NCI-H128 (cell line): ENCODE data around the gene CSMD2.

Experiments
- DNase-seq: peaks from one replicate; lab custom pipeline; 2025; ENCODE audit not compliant: unreplicated experiment; lab: John Stamatoyannopoulos, UW

The CSMD2 gene

DNA sequence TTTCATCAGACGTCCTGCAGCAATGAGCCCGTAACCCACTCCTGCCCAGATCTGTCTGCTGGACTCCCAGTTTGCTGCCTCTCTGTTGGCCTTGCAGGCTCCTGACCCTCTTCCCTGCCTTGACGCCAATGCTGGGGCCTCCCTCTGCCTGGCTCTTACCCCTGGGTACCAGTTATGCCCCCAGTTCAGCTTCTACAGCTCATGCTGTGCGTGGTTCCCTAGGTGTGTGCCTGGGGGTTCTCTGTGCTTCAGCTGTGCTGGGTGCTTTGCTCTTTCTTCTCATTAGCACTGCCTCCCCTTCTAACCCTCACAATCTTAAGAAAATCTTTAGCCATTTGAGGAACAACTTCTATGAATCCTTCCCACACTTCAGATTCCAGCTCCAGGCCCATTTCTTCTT, 541.2 kb downstream of the CSMD2 start:
- no peak for DNase-seq

DNA sequence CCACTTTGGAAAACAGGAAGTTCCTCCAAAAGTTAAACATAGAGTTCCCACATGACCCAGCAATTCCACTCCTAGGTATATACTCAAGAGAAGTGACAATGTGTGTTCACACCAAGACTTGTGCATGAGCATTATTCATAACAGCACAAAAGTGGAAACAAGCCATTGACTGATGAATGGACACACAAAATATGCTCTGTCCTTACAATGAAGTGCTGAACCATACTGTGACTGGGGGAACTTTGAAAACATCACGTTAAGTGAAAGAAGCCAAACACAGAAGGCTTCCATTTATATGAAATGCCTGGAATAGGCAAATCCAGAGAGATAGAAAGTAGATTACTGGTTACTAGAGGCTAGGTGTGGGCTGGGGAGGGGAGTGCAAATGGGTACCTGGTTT, 542.3 kb downstream of the CSMD2 start:
- no peak for DNase-seq

DNA sequence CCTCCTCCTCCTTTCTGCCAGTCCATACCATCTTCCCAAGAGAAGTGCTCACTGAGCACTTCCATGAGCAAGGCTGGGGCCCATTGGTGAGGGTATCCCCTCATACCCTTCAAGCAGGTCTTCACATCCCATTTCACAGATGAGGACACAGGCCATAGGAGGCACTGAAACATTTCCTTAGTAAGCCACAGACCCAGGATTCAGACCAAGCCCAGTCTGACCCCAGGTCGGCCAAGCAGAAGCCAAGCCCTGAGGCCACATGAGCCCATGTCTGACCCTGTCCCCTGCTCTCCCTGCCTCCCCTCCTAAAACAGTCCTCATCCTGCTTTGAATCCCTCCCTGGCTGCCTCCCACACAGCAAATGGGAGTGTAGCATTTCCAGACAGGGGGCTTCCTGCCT, 546.4 kb downstream of the CSMD2 start:
- no peak for DNase-seq

DNA sequence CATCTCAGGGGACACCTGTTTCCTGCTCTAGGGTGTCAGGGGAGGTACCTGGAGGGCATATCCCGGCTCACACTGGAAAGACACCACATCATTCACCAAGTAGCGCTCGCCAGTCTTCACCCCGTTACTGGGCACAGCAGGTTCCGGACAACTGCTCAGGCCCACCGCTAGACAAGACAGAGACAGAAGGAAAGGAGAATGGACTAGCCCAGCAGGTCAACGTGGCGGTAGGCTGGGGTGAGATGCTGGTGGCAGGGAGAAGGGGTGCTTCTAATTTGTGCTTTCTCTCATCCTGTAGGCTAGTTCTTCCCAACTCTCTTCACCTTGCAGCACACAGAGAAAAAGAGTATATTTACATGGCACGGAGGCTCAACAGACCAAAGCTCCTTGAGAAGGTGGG, 547.6 kb downstream of the CSMD2 start:
- DNase-seq: no peak

DNA sequence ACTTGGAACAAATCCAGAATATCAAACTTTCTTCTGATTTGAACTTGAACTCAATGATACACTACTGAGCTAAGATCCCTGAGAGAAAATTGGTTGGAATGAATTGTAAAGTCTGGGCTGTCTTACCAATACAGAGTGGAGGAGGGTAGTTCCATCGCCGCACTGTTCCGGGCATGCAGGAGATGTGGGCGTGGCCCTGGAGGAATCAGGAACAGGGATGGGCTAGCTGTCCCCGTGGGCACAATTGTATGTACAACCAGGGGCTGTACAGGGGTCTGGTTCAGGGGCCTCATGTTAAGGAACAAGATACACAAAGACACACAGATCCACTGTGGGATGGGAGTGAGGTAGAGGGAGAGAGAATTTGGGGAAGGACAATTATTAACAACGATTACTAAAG, 548.2 kb downstream of the CSMD2 start:
- no peak for DNase-seq

DNA sequence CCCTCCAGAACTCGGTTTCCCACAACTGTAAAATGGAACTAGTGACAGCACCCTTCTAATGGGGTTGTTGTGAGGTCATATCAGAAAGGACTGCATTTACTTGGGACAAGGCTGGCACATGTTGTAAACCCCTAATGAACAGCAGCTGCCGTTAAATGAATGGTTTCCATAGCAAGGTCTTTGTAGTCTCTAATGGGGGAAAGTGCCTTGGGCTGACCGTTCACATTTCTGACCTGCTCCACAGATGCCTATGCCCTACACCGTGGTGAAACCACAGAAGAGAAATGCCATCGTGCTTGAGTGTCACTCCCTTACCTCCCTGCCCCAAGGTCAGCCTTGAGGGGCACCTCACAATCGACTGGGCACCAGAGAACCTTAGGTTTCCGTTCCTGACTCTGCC, 549.5 kb downstream of the CSMD2 start:
- no peak for DNase-seq

DNA sequence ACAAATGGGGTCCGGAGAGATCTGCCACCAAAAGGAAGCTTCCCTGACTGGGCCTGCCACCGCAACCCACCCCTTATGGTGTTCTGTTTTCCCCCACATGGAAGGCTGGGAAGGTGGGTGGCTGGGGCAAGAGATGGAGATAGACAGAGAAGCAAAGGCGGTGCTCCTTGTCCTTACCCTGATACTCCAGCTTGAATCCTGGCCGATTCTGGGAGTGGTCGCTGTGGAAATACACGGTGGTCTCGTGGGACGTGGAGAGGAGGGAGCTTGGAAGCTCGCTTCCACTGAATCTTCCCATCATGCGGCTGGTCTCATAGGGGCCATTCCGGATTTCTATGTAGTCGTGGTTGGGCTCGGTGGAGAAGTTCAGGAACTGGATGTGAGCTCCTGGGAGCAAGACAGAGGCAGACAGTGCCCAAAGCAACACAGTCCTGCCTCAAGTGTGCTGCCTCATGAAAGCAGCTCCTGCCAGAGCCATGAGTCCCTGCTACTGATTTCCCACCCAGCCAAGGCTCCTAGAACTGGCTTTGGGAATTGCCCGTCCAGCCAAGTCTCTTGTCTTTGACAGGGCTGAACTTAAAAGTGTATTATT, 554.1 kb downstream of the CSMD2 start:
- DNase-seq: no peak

DNA sequence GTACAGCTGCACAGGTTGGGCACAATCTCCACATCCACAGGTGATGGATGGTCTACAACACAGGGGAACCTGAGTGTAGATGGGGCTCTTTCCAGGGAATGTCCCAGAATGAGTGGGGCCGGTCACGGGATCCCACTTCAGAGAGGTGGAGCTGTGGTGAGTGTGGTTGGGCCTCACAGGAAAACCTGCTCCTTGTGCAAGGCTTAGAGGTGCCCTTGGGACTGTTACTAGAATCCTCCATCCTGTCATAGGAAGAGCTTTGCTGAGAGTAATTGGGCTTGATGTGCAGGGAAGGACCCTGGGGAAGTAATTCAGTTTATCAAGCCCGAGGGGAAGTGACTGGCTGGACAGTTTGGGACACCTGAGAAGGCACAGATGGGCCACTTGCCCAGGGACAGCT, 554.6 kb downstream of the CSMD2 start:
- DNase-seq: no peak

DNA sequence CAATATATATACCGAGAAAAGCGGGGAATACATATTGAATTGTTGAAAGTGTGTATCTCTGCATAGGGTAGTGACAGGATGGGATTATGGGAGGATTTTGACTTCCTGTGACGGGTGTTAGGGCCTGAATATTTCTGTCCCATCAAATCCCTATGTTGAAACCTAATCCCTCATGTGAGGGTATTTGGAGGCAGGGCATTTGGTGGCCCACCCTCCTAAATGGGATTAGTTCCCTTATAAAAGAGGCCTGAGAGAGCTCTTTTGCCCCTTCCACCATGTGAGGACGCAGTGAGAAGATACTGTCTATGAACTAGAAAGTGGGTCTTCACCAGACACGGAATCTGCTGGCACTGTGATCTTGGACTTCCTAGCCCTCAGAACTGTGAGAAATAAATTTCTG, 555.3 kb downstream of the CSMD2 start:
- no peak for DNase-seq

DNA sequence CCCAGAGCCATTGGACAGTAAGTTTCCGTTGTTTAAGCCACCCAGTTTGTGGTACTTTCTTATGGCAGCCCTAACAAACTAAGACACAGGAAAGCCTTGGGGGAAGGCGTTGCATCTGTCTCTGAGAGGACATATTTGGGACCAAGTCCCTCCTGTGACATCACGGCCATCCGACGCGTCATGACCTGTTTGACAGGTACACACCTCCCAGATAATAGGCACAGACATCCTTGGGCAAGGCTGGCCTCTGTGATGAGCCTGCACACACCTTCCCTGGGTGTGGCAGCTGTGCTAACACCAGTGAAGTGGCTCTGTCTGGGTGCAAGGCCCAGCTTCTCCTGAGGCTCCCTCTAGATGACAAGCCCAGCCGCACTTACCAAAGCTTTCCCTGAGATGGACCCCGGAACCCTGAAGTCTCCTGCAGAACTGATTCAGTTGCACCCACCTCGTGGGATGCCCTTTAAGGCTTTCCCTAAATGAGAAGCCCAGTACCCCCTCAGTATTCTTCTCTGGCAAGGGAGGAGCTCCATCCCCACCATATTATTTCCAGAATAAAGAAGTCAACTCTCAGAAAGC, 556.1 kb downstream of the CSMD2 start:
- DNase-seq: no peak

DNA sequence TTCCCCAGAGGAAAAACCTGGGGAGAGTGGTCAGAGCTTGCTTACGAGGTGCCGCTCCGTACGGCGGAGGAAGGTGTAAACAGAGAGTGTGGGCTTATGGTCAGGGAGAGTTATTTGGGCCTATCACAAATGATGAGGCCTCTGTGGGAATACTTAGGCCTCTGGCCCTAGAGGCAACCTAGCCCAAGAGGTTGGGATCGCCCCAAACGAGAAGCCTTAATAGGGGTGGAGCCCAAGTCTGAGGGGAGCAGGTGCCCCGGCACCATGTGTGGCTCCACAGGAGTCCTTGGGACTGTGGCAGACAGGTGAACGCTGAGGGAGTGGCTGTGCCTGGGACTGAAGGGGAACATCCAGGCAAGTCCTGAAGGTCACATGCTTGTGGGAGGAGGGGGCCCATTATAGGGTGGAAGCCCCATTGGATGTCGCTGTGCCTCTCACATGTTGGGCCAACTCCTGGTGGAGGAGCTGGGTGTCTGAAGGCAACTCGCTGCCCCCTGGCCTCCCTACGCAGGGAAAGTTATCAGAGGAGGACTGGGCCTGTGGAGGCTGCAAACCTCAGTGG, 557.5 kb downstream of the CSMD2 start:
- DNase-seq: no peak

DNA sequence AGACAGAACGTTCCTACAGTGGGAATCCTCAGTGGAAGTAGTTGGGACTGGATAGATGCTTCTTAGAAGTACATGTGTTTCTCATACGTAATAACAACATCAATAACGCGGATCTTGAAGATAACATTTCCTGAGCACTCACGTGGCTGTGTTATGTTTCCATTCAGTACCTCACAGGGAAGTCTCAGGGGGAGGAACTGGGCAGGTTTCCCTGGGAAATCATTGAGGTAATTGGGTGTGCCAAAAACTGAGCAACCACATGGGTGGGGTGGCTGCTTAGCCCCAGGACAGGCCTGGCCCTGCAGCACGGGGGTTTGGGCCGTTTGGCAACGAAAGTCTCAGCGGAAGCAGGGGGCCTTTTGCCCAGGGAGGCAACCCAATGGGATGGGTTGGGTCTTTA, 558.8 kb downstream of the CSMD2 start:
- DNase-seq: no peak

DNA sequence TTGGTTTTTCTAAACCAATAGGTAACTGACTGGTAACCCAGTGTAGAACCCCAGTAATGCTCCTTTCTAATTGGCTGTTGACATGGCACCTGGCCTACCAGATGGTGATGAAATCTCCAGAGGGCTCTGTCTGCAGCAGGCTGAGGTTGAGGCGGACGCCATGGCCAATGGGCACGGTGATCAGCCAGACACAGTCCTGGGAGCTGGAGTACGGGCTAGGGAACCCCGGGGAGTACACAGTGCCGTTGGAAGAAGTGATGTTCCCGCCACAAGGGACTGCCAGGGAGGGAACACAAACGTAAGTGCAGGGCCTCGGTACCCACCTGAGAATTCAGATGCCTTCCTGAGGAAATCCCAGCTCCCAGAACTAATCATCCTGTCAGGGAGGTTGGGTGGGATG, 562.8 kb downstream of the CSMD2 start:
- DNase-seq: no peak

DNA sequence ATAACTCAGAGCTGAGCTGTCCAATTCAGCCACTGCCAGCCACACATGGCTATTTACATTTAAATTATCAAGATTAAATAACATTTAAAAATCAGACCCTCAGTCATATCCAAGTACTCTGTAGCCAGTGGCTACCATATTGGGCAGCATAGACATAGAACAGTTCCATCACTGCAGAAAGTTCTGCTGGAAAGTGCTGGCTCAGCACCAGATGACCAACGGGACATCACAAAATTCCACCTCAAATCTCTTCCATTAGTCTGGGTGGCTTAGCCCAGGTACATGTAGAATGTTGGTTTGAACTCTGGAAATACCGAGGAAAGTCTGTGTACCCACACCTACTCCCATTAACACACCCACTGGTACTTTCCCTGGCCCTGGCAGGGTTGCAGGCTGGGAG, 563.3 kb downstream of the CSMD2 start:
- DNase-seq: no peak

DNA sequence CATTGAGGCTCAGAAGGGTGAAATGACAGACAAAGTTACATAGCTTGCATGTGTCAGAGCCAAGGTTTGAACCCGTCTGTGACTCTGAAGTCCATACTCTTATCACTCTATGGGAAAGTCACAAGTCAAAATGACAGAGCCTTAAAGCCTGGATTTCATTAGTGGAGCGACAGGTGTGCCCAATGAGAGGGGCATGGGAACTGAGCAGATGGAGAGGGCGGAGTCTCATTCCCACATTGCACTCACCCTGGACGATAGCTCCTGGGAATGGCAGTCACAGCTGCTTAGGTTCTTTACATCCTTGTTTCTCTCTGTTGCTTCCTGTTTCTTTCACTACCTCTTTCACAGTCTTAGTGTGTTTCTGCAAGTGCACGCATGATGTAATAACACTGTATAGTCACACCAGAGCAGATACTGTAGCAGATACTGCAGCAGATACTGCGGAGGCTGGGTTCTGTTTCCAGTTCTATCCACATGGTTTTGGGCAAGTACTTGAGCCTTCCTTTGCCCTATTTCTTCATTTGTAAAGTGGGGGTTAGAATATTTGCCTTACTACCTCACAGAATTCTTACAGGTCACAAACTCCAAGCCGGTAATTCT, 565.4 kb downstream of the CSMD2 start:
- no peak for DNase-seq

DNA sequence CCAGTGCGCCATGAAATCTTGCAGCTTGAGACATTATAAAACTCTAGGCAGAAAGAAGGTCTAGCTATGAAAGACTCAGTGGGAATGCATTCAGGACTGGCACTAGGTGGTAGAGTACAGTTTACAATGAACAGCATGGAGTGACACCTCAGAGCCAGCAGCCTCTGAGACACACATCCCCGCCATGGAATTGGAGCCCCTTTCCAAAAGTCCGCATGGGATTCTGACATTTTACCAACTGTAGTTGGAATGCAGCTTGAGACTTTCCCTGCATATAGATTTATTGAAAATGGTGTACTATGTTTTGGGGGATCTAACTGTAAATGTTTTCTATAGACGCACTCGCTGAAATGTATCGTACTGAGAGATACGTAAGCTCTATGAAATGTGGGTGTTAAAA, 576.3 kb downstream of the CSMD2 start:
- DNase-seq: no peak

DNA sequence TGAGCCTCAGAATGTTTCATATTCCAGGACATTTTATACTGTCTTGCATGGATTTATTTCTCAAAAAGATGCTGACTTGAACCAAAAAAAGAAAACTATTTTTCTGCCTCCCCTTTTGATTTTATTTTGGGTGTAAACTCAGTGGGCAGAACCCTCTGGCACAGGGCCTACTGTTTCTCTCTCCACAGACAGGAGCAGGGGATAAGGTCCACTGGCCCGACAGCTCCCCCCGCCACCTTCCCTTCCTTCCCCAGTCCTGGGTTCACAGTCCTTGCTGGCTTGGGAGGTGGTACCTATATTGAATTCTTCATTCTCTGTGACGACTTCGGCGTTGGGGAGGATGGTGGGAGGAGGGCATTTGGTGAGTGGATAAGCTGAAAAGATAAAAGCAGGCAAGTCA, 578.2 kb downstream of the CSMD2 start:
- no peak for DNase-seq

DNA sequence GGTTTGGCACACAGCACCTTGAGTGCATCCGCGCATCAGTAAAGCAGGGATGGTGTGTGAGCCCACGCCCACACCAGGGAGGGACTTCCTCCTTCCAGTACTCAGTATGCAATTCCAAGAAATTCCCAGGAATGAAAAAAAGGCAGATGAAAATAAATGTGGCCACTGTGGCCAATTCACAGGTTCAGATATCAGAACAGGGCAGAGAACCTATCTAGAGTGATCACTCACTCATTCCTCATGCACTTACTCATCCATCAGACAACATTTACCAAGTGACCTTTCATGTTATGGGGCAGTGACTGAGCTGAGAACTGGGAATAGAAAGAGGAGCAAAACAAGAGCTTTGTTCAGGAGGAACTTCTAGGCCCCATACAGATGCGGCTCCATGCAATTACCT, 578.9 kb downstream of the CSMD2 start:
- DNase-seq: no peak

DNA sequence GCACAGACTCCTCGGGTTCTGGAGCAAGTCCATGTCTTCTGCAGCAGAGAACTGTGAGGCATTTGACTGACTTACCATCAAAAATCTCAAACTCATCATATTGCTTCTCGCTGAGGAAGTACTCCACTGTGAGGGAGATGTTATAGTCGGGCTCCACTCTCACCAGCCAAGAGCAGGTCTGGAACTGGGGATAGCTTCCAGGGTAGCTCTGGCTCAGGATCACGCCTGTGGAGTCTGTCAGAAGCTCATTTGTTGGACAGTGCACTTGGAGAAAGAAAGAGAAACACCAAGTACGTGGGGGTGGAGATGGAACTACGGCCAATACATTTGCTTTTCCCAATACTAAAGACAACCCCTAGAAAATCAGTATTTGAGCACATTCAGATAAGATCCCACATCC, 581.5 kb downstream of the CSMD2 start:
- DNase-seq: no peak

DNA sequence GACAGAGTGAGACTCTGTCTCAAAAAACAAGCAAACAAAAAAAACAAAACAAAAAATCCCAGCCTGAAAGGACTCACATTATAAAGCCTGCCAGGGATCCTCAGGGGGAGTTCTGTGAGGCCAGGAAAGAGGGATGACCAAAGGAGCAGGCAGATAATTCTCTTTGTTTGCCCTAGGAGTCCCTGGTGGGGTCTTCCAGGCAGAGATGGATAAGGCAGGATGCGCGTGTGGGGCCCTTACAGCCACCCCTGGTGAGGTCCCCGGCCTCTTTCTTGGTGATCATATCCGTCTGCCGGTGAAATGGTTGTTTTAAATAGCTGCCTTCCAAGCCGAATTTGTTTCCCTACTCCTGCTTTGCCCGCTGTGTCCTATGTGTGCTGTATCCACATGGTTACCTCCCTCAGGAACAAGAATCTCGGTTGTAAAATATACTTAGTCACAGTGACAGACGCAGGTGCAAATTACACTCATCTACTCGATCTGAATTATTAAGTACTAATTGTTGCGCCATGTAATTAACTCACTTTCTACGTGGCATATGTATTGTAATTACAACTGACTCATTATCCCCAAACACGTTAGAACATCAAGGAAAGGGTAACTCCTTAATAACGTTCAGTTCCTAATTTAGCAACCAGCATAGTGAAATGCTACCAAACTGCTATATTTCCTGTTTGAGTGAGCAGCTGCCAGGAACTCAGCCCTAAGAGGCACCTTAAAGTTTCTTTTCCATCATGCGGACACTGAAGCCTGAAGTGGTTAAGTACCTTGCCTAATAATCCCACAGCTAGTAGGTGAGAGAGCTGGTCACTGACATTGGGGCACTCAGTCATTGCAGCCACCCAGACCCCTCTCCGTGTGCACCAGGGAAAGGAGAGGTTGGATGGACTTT, 586.2 kb downstream of the CSMD2 start:
- no peak for DNase-seq

DNA sequence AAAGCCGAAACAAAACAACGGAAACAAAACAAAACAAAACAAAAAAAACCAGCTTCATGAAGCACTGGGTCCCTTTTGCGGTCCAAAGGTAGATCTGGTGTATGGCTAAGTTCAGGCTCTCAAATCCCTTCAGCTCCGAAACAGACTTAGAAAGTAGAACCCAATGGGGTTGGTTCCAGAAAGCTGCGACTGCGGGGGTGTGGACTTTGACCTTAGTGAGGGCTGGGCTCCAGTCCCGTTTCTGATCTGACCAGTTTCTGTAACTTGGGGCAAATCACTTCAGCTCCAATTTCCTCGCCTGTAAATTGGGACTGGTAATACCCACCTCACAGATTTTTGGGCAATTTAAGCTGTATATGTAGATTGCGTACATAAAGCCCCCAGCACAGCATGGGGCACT, 587.4 kb downstream of the CSMD2 start:
- no peak for DNase-seq
